HepG2 (cell line): ENCODE data around the gene EGF. TPM values are rescaled to one million over a fixed set of nuclear protein-coding genes. Genes with fewer than 3 reads are reported as not detected.

Experiments used
- ATAC-seq: fragments of 200-7000 bp; cut with Tn5 transposase; 3 replicates; pipeline ENCODE4 v1.9.1; 2020; ENCODE audit warnings: mild to moderate bottlenecking, moderate library complexity
- BruUV-seq: library from RNA; stranded (reverse); fragments of 400-500 nt; replicated peaks from 2 replicates; lab custom pipeline; 2021; lab: Mats Ljungman, UMichigan
- CTCF ChIA-PET: fragments of 300-600 bp; formaldehyde crosslinking; extraction: SDS; loops from one replicate; lab custom pipeline; 2021; ENCODE audit warnings: low total read pairs, inconsistent platforms, low intra/inter-chr PET ratio; lab: Yijun Ruan, JAX
- POLR2A ChIA-PET: fragments of 350-600 bp; sonication (Branson Sonifier 250); formaldehyde crosslinking; loops from one replicate; lab custom pipeline; 2020; ENCODE audit warnings: antibody characterized with exemption, inconsistent platforms; lab: Yijun Ruan, JAX
- DNase-seq: peaks from one replicate; pipeline ENCODE4 v3.0.0-alpha.2; 2015; ENCODE audit warnings: low spot score
- FAIRE-seq: peaks from 3 replicates; lab custom pipeline; 2011; peaks lifted over from hg19 to GRCh38; lab: Jason Lieb, UNC
- H2AFZ ChIP-seq: one replicate; pipeline ENCODE4 v1.6.1; 2011; ENCODE audit warnings: low read length, inconsistent platforms
- H3K27ac ChIP-seq: fragments of 300-600 bp; 3 replicates; pipeline ENCODE4 v1.8.0; 2011; ENCODE audit warnings: mixed run types, mild to moderate bottlenecking, mixed read lengths, low read length, inconsistent platforms; ENCODE audit not compliant: insufficient read depth; ENCODE audit errors: extremely low read length
- H3K27me3 ChIP-seq, 2 experiments: fragments of 200-600 bp in 1 of 2; 2 replicates in 1 of 2; 3 replicates in 1 of 2; pipeline versions ENCODE4 v1.6.0 to v1.8.0; 2011; ENCODE audit warnings: low read length in 2 of 2, mild to moderate bottlenecking in 2 of 2, moderate library complexity in 2 of 2, inconsistent platforms in 1 of 2; ENCODE audit not compliant: insufficient read depth in 2 of 2, control insufficient read depth in 1 of 2
- H3K36me3 ChIP-seq, 2 experiments: fragments of 200-600 bp in 1 of 2; replicated peaks in 1 of 2; 2 replicates in 1 of 2; 3 replicates in 1 of 2; pipeline versions ENCODE4 v1.5.1 to v1.8.0; 2011; ENCODE audit warnings: low read length in 2 of 2, inconsistent platforms in 1 of 2; ENCODE audit not compliant: insufficient read depth in 2 of 2, control insufficient read depth in 1 of 2
- H3K4me1 ChIP-seq: 2 replicates; pipeline ENCODE4 v1.5.1; 2012; ENCODE audit warnings: low read length, inconsistent platforms; ENCODE audit not compliant: insufficient read depth
- H3K4me2 ChIP-seq: 2 replicates; pipeline ENCODE4 v1.6.0; 2011; ENCODE audit warnings: low read depth, low read length, inconsistent platforms
- H3K4me3 ChIP-seq, 3 experiments: fragments of 200-600 bp in 1 of 3; sonication (generic), shearing (Covaris generic) in 1 of 3; replicated peaks in 1 of 3; 2 replicates each; pipeline ENCODE4 v1.5.1; 2011 to 2016; ENCODE audit warnings: low read length in 3 of 3, inconsistent platforms in 2 of 3, low read depth in 2 of 3, mild to moderate bottlenecking in 2 of 3, control low read depth in 1 of 3, mixed read lengths in 1 of 3; ENCODE audit not compliant: insufficient read depth in 1 of 3
- H3K79me2 ChIP-seq: one replicate; pipeline ENCODE4 v1.6.1; 2011; ENCODE audit warnings: low read length, inconsistent platforms; ENCODE audit not compliant: insufficient read depth
- H3K9ac ChIP-seq: 2 replicates; pipeline ENCODE4 v1.6.0; 2011; ENCODE audit warnings: mild to moderate bottlenecking, low read depth, low read length, inconsistent platforms; ENCODE audit not compliant: insufficient read depth
- H3K9me3 ChIP-seq: 2 replicates; pipeline ENCODE4 v1.5.1; 2012; ENCODE audit warnings: mild to moderate bottlenecking, low read length
- H4K20me1 ChIP-seq: 2 replicates; pipeline ENCODE4 v1.6.0; 2011; ENCODE audit warnings: inconsistent platforms, mild to moderate bottlenecking, low read length, moderate library complexity; ENCODE audit not compliant: insufficient read depth
- CAMTA2 ChIP-seq: sonication (generic); formaldehyde crosslinking; IDR thresholded peaks from 2 replicates; pipeline ENCODE4 v1.4.0; 2020; ENCODE audit warnings: mild to moderate bottlenecking, missing genetic modification reagents, borderline replicate concordance
- CREB1 ChIP-seq, 2 experiments: fragments of 450-650 bp in 1 of 2; IDR thresholded peaks; 2 replicates each; pipeline ENCODE4 v1.6.1; 2016 to 2017; ENCODE audit warnings: control low read depth in 1 of 2, mild to moderate bottlenecking in 1 of 2, missing compliant biosample characterization in 1 of 2, missing genetic modification characterization in 1 of 2
- ELF1 ChIP-seq: sonication (generic); formaldehyde crosslinking; IDR thresholded peaks from 2 replicates; pipeline ENCODE4 v1.4.0; 2020; ENCODE audit warnings: missing genetic modification reagents
- ETV5 ChIP-seq: IDR thresholded peaks from 2 replicates; pipeline ENCODE4 v1.6.1; 2018; ENCODE audit warnings: missing biosample characterization, missing genetic modification reagents, inconsistent platforms, borderline replicate concordance
- NPAS2 ChIP-seq: sonication (generic); formaldehyde crosslinking; IDR thresholded peaks from 2 replicates; pipeline ENCODE4 v1.8.0; 2022; ENCODE audit warnings: mild to moderate bottlenecking, missing genetic modification reagents, borderline replicate concordance
- TBL1XR1 ChIP-seq: fragments of 150-350 bp; IDR thresholded peaks from 2 replicates; pipeline ENCODE4 v1.6.1; 2014; ENCODE audit warnings: borderline replicate concordance, low read length; ENCODE audit not compliant: partially characterized antibody
- THAP9 ChIP-seq: sonication (generic); formaldehyde crosslinking; IDR thresholded peaks from 2 replicates; pipeline ENCODE4; 2020; ENCODE audit warnings: missing genetic modification reagents, mild to moderate bottlenecking, borderline replicate concordance
- ZNF296 ChIP-seq: sonication (generic); formaldehyde crosslinking; conservative IDR thresholded peaks from 2 replicates; pipeline ENCODE4 v1.5.0; 2020; ENCODE audit warnings: mild to moderate bottlenecking, missing genetic modification reagents
- WGBS: methylation state at CpG from one replicate; pipeline ENCODE4 v1.1.6; 2017; ENCODE audit warnings: low lambda C conversion rate; 5-methylcytosine and 5-hydroxymethylcytosine counted together
- in situ Hi-C: cut with HindIII; loops from 2 replicates; pipeline ENCODE4 v1.10.0; 2017; ENCODE audit warnings: low pct_unique_long_range_greater_than_20kb; ENCODE audit not compliant: extremely low pct_ligation_motif_present
- intact Hi-C: fragments of 100-400 bp; cut with micrococcal nuclease; formaldehyde crosslinking; loops from one replicate; pipeline ENCODE4 v1.10.0; 2022; ENCODE audit not compliant: unreplicated experiment
- polyA plus RNA-seq, 8 experiments: library from polyadenylated mRNA; depleted of rRNA in 3 of 8; stranded (reverse) in 7 of 8; unstranded in 1 of 8; fragments of >200 nt; fragmentation: Illumina TruSeq in 4 of 8; extraction: Trizol in 4 of 8; gene quantifications; 2 replicates each; pipeline versions ENCODE4 v1.2.1 to v1.2.3, GENCODE V29; 2011 to 2016; ENCODE audit warnings: low read depth in 4 of 8, missing spikeins in 1 of 8, mixed read lengths in 1 of 8; ENCODE audit not compliant: insufficient read depth in 1 of 8
- total RNA-seq, 5 experiments: library from RNA; depleted of rRNA; stranded (reverse); fragments of >200 nt; fragmentation: Illumina TruSeq; extraction: Trizol; gene quantifications; 2 replicates each; pipeline ENCODE4 v1.2.3, GENCODE V29; 2016; ENCODE audit warnings: low read depth in 1 of 5
- TF ChIP-seq, protein P1 (sequence below): sonication (generic); formaldehyde crosslinking; IDR thresholded peaks from 2 replicates; pipeline ENCODE4 v1.4.0; 2020; ENCODE audit warnings: mild to moderate bottlenecking, missing genetic modification reagents, borderline replicate concordance
- TF ChIP-seq, protein P2 (sequence below): sonication (generic); formaldehyde crosslinking; IDR thresholded peaks from 2 replicates; pipeline ENCODE4 v1.4.0; 2020; ENCODE audit warnings: missing genetic modification reagents

EGF gene
- total and polyA plus RNA-seq, 2 of the 13 experiments (the other 11 are each of a cell fraction or from before 2014, with no cell fraction given), result 0.07 to 0.08 TPM

DNA sequence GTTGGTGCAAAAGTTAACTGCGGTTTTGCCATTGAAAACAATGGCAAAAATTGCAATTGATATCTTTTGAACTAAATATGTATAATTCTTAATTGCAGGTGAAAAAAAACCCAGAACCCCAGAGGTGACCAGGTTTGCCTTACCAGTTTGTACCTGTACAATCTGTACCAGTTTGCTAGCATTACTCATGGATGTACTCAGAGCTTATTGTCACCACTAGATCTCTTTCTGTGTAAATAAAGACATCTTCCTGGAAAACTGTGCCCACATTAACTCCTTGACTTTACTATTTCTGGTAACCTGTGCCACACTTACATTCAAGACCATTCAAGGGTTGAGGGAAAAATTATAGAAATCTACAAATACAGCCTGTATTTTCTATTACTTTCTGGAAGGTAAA is 146.0 kb downstream of the EGF start:
- no peak overlapping the region for H3K9ac ChIP-seq
- intact Hi-C loops (no loop called here), in situ Hi-C loops (no loop called here)
- no peak overlapping the region for H2AFZ ChIP-seq
- H3K79me2 ChIP-seq, result no peaks in the 10 kb centered on the region
- 0 out of 2 replicates have a peak, but pooled peaks cover 7% of the 10 kb centered on the region for H4K20me1 ChIP-seq
- H3K4me2 ChIP-seq, result no peak overlapping the region
- peaks cover 0 to 7% of the 10 kb centered on the region in 2 experiments; a peak in 2 of 5 replicates for H3K36me3 ChIP-seq
- TF ChIP-seq ELF1 (CRISPR knock-in tag), result no peak
- TF ChIP-seq, protein P1, sequence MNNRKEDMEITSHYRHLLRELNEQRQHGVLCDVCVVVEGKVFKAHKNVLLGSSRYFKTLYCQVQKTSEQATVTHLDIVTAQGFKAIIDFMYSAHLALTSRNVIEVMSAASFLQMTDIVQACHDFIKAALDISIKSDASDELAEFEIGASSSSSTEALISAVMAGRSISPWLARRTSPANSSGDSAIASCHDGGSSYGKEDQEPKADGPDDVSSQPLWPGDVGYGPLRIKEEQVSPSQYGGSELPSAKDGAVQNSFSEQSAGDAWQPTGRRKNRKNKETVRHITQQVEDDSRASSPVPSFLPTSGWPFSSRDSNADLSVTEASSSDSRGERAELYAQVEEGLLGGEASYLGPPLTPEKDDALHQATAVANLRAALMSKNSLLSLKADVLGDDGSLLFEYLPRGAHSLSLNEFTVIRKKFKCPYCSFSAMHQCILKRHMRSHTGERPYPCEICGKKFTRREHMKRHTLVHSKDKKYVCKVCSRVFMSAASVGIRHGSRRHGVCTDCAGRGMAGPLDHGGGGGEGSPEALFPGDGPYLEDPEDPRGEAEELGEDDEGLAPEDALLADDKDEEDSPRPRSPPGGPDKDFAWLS, result no peak
- TF ChIP-seq, protein P2, sequence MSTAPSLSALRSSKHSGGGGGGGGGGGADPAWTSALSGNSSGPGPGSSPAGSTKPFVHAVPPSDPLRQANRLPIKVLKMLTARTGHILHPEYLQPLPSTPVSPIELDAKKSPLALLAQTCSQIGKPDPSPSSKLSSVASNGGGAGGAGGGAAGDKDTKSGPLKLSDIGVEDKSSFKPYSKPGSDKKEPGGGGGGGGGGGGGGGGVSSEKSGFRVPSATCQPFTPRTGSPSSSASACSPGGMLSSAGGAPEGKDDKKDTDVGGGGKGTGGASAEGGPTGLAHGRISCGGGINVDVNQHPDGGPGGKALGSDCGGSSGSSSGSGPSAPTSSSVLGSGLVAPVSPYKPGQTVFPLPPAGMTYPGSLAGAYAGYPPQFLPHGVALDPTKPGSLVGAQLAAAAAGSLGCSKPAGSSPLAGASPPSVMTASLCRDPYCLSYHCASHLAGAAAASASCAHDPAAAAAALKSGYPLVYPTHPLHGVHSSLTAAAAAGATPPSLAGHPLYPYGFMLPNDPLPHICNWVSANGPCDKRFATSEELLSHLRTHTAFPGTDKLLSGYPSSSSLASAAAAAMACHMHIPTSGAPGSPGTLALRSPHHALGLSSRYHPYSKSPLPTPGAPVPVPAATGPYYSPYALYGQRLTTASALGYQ (CRISPR knock-in tag), result no peak
- no peak for TF ChIP-seq ETV5
- TF ChIP-seq CAMTA2 (CRISPR knock-in tag), result no peak
- TF ChIP-seq ZNF296, result no peak
- TF ChIP-seq NPAS2 (CRISPR knock-in tag), result no peak
- TF ChIP-seq CREB1 (IDR thresholded peaks at IDR 0.05), result no peak
- no peak for TF ChIP-seq CREB1 (CRISPR knock-in tag; IDR thresholded peaks at IDR 0.05)
- no peak for TF ChIP-seq THAP9 (CRISPR knock-in tag)
- no peak for TF ChIP-seq TBL1XR1
- CTCF ChIA-PET, result no interaction called here
- H3K9me3 ChIP-seq, result no peaks in the 10 kb centered on the region
- no peak for ATAC-seq
- H3K4me1 ChIP-seq, result peaks cover 17% of the 10 kb centered on the region
- no peak for FAIRE-seq
- no peak overlapping the region for H3K27ac ChIP-seq
- WGBS, result 96% methylated on average over 1 of the region's 1 CpG
- POLR2A ChIA-PET, result no interaction called here
- BruUV-seq, result no TSS peak
- DNase-seq, result no peak
- H3K4me3 ChIP-seq, result no peak overlapping the region
- H3K27me3 ChIP-seq, result no peaks in the 10 kb centered on the region
